GM04504 (cell line): ENCODE data around the gene ZXDC.

Experiments
- DNase-seq: peaks from one replicate; pipeline ENCODE4 v3.0.0-alpha.2; 2012; ENCODE audit warnings: low read depth

ZXDC gene

DNA sequence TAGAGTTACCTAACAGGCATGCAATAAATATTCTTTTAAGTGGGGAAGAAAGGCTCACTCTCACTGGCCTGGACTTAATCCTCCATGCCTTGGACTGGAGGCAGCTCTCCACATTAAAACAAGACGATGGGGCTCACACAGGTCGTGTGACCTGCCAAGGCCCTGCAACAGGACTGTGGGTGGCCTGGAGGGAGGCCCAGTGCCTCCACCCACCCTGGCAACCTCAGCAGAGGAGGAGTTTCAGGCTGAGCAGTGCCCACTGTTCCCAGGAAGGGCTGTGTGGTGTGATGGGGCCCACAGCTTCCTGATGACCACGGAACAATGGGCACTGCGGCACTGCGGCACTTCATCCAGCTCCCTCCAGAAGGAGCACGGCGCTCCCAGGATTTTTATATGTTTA lies 36.3 kb upstream of the ZXDC start:
- DNase-seq: no peak

DNA sequence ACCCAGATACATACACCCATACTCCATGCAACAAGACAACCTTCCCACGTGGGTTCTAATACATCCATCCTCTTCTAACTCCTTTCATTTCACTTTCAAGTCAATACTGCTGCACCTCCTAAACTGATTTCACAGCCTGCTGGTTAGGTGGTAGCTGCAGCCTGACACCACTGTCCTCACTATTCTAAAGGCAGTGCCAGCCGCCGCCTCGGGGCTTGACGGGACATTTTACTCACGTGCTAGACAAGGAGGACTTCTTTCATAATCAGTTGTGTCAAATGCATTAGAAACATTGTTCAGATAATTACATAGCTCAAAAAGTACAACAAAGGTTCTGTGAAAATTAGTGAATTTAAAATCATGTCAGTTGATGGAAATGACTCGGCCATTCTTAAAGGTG lies 35.6 kb upstream of the ZXDC start:
- DNase-seq: no peak

- DNase-seq: no peak
These were observed 34.7 kb upstream of the ZXDC start for GRCh38 chr3:126510308-126510910.

DNA sequence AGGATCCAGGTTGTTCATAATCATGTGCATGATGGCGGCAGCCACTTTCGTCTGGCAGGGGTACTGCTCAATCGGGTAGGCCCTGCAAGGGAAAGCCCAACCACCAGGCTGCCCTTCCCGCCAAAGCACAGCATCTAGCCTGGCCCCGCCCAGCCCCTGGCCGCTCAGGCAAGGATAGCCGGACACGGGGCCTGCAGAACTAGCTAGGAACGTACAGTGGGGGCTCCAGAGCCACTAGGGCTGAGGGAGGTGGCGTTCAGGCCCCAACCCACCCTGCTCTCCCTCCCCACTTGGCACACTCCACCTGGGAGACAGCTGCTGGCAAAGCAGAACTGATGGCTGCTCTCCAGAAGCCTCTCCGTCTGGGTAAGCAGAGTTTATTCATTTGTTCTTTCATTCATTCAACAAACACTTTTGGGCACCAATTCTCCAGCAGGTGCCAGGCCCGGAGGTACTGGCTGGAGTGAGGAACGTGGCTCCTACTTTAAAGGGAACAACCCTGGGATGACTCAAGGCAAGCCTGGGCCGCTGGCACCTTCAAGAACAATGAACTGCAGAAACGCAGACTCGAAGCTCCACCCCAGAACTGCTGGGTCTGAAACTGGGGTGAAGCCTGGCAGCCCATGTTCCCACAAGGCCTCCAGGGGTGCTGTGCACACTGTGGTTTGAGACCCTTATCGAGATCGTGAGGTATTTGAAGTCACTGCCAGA lies 34.1 kb upstream of the ZXDC start:
- DNase-seq: no peak

GRCh38 chr3:126508564-126508964 lies 32.9 kb upstream of the ZXDC start:
- no peak for DNase-seq

DNA sequence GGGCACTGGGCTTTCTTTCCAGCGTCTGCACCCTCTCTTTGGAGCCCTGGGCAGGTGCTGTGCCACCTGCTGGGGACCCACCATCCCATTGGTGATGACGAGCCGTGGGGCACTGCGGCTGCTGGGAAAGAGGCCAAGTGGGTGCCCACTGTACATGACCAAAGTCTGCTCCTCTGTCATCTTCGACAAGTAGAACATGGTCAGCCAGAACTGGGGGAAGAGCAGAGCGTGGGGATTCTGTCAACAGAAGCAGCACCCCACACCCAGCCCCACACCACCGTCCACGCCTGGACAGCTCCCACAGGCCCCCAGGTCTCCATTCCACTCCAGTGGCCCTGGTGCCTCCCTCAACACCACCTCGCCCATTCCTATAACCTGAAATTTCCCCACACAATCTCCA lies 32.2 kb upstream of the ZXDC start:
- DNase-seq: no peak

DNA sequence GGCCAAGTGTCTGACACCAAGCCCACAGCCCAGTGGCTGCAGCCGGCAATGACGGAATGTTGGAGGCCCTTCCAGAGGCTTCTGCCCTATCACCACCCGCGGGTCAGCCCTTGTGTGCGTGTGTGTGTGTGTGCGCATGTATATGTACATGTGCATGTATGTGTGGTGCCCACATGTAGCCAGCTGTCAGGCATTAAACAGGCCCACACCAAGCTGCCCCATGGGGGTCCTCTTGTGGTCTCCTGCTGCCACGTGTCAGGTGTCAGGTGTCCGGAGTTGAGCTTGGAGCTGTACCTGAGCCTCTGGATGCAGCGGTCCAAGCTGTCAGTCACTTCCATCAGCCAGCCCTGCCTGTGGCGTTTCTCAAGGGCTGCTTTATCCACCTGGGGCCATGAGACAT lies 28.0 kb upstream of the ZXDC start:
- no peak for DNase-seq

- DNase-seq: no peak
These were observed 27.0 kb upstream of the ZXDC start for GRCh38 chr3:126502656-126503055.

DNA sequence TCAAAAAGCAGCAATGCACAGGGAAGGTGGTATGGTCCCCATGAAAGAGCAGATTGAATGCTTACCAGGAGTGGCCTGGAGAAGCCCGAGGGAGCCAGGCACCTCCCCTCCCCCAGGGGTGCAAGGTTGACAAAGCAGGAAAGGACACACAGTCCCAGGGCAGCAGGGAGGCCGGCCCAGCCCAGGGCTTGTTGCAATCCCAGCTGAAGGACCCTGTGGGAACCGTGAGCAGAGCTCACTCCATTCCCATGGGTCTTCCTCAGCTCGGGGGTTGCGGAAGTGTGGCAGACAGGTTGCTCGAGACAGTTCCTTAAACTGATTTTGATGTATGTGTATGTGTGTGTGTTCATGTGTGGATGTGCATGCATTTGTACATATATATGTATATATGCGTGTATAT lies 26.0 kb upstream of the ZXDC start:
- no peak for DNase-seq

DNA sequence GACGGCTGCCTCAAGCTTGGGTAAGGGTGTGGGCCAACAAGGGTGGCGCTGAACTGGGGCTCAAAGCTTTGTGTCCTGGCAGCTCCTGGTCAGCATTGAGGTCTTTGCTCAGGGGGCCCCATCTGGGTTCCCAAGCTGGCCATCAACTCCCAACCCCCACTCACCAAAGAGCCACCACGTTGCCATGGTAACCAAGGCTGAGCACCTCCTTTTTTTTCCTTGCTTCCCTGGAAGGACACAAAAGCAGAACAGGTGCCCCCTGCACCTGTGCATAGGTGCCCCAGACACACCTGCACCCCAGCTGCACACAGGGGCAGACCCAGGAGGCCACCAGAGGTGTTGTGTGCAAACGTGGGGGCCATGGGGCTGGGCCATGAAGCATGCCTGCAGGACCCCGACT lies 25.4 kb upstream of the ZXDC start:
- no peak for DNase-seq

- DNase-seq: no peak
These were observed 24.3 kb upstream of the ZXDC start for GRCh38 chr3:126500016-126500415.

DNA sequence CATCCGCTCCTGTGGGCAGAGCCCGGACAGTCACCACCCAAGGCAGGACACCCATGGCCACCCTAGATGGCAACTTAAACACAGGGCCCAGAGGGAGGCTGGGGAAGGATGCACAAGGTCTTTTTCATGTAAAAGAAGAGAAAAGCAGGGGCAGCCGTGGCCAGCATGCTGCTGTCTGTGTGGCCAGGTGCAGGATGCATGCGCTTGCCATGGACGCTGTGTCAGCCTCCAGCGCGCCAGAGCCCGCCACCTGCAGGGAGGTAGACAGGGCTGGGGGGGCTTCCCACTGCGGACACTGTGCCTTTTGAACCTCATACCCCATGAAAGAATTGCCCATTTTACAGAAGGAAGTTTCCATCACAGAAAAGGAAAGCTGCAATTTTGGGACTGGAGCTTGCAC lies 23.7 kb upstream of the ZXDC start:
- DNase-seq: no peak

DNA sequence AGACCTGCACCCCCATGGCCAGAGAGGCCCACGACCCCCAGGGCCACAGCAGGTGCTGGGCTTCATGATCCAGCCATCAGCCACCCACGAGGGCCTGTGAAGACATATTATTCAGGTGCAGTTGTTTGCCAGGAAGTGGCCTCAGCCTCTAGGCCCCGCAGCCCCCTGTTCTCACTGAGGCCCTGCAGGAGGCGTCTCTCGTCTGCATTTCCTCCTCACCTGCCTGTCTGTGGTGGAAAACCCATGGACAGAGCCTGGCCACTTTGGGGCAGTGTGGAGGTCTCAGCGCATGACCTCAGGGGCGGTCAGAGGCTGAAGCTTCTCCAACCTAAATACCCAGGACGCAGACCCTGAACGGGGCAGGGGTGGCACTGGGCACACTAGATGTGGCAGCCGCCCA lies 23.2 kb upstream of the ZXDC start:
- no peak for DNase-seq

DNA sequence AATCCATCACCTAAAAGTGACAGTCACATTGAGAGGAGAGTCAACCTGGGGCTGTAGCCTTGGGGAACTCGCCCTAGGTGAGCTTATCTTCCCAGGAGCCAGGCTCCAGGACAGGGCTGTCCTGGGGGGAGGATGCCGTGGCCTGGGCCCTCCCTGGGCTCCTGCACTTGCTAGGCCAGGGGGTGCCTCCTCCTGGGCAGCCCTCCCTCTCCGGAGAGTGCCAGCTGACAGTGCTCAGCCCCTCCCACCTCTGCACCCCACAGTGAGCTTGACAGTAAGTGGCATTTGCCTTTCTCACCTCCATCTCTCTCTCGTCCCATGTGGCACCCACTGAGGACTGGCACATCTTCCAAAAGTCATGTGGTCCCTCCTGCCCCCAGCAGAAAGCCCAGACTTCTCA lies 22.8 kb upstream of the ZXDC start:
- no peak for DNase-seq

DNA sequence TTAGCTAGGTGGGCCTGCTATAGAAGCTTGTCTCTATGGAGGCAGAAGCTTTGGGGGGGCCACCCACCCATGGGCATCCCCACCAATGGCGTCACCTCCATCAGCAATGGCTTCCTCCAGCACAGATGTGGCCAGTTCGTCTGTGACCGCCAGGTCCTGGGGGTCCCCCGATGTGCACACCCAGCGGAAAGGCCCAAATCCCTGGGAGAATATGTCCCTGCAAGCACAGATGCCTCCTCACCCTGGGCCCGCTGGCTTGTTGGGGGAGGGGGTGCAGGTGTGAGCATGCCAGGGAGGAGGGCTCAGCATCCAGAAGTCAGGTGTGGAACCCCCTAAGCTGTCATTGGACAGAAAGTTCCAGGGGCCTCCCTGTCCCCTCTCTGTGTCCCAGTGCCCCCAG lies 22.3 kb upstream of the ZXDC start:
- DNase-seq: no peak

DNA sequence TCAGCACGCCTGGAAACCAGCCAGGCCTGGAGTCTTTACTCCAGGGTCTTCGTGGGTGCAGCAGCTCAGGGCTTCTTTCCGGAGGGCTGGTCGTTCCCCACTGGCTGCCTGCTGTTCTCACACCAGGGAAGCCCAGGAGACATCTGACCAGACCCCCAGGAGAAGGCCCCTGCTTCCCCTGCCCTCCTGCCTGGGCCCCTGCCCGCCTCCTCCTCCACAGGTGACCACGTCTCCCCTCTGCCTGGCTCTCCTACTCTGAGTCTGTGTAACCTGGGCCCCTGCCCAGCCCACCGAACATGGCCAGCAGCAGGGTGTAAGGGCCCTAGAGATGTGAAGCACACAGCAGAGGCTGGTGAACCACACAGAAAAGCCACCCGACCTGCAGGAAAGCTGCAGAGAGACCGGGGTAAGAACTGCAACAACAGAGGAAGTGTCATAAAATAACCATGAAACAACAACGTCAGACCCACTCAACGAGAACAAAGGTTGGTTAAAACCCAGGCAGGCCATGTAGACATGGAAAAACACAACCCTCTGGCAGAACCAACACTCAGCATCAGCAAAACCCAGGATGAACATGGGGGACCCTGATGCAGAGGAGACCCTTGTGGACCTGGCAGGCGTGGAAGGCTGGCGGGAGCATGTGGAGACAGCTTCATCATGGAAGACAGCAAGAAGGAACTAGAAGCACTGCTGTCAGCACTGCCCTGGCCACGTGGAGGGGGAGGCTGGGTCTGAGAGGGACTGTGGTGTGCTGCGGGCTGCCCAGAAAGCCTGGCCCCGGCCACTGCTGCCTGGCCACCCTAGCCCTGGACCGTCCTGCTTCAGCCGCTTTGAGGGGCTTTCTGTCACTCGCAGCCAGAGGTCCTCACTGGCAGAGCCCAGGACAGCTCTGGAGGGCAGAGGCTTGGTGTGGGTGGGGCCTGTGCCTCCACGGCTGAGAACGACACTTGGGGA lies 21.5 kb upstream of the ZXDC start:
- DNase-seq: no peak

DNA sequence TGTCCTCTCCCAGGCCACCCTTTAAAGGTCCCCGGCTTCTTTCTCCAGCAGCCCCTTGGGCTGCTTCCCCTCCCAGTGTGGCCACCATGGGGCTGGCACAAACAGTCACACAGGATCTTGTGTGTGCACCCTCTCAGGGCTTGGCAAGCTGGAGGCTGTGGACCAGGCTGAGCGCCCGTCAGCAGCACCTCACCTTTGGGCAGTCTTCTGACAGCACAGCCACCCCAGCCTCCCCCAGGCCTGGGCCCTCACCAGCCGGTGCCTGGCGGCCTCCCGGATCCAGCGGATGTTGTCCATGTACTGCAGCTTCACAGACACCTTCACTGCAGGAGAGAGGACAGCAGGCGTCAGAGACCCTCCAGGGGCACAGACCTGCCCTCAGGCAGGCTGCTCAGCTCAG lies 20.1 kb upstream of the ZXDC start:
- no peak for DNase-seq

- DNase-seq: no peak
These were observed 19.2 kb upstream of the ZXDC start for GRCh38 chr3:126494970-126495230.

DNA sequence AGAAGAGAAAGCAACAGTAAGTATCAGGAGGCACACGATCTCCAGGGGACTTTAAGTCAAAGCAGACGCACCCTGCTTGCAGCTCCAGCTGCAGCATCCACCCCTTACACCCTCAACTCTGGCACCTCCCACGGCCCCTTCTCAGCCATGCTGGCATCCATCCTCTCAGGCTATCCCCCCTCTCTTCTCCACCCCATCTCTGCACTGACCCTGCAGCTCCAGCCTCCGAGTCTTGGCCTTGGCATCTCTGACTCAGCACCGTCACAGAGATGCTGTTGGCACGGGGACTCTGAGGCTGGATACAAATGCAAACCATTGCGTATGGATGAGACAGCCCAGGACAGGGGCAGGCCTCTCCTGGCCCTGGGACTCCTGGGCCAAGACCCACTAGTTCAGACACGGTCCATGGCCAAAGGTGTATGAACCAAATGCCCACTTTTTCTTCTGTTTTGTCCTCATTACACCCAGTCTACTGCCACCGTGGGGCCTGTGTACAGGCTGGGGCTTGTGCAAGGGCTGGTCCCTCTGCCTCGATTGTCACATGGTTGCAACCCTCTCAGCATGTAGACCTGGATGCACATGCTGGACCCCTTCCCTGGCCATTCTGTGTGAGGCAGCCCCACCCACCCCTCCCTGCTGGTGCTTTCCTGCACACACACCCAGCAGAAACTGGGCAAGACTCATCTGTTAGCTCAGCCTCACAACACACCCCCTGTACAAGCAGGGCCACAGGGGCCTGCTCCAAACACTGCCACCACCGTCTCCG lies 18.7 kb upstream of the ZXDC start:
- no peak for DNase-seq

GRCh38 chr3:126493739-126494138 lies 18.0 kb upstream of the ZXDC start:
- DNase-seq: no peak

DNA sequence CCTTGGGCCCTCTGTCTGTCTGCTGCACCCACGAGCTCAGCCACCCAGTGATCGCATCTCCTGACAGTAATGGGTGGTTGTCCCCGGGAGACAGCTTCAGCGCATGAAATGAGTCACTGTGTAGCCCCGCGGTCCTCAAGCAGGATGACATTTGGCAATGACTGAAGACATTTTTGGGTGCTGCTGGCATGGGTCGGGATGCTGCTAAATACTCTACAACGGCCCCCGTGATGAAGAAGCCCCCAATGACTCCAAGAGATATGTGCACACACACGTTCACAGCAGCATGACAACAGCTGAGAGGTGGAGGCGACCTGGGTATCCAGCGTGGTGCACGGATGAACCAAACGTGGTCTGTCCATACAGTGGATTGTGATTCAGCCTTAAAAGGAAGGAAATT lies 17.4 kb upstream of the ZXDC start:
- no peak for DNase-seq

- DNase-seq: no peak
These were observed 15.7 kb upstream of the ZXDC start for GRCh38 chr3:126491221-126492013.
